GM23338 (cell line): ENCODE results near the gene THADA. TPM values are rescaled to one million over a fixed set of nuclear protein-coding genes. Genes with fewer than 3 reads are reported as not detected.

Experiments
- ATAC-seq: fragments of 200-7000 bp; cut with Tn5 transposase; 3 replicates; pipeline ENCODE4 v1.9.1; 2020
- DNase-seq: peaks from one replicate; pipeline ENCODE4 v3.0.0-alpha.2; 2015; ENCODE audit warnings: low spot score
- H2AFZ ChIP-seq: fragments of 200-600 bp; sonication (generic); 2 replicates; pipeline ENCODE4 v1.8.0; 2016; ENCODE audit warnings: antibody characterized with exemption, mild to moderate bottlenecking, moderate library complexity
- H3F3A ChIP-seq: fragments of 200-600 bp; sonication (generic); replicated peaks from 2 replicates; pipeline ENCODE4 v1.8.0; 2017; ENCODE audit warnings: antibody characterized with exemption, mixed run types, low read depth
- H3K27ac ChIP-seq: fragments of 200-600 bp; sonication (generic); 2 replicates; pipeline ENCODE4 v1.6.1; 2016; ENCODE audit warnings: low read depth
- H3K27me3 ChIP-seq: fragments of 200-600 bp; sonication (generic); 2 replicates; pipeline ENCODE4 v1.8.0; 2016; ENCODE audit warnings: mild to moderate bottlenecking, mixed run types, moderate library complexity; ENCODE audit not compliant: insufficient read depth
- H3K36me3 ChIP-seq: fragments of 200-600 bp; sonication (generic); 2 replicates; pipeline ENCODE4 v1.8.0; 2016; ENCODE audit warnings: mild to moderate bottlenecking; ENCODE audit not compliant: insufficient read depth
- H3K4me1 ChIP-seq: fragments of 200-600 bp; sonication (generic); 2 replicates; pipeline ENCODE4 v1.8.0; 2016; ENCODE audit warnings: mild to moderate bottlenecking, moderate library complexity; ENCODE audit not compliant: insufficient read depth
- H3K4me2 ChIP-seq: fragments of 200-600 bp; sonication (generic); 2 replicates; pipeline ENCODE4 v1.7.1; 2017; ENCODE audit warnings: mixed run types
- H3K4me3 ChIP-seq: fragments of 200-600 bp; sonication (generic); 2 replicates; pipeline ENCODE4 v1.6.1; 2016; ENCODE audit warnings: mixed run types
- H3K79me2 ChIP-seq: fragments of 200-600 bp; sonication (generic); replicated peaks from 2 replicates; pipeline ENCODE4 v1.8.0; 2017; ENCODE audit warnings: mild to moderate bottlenecking; ENCODE audit not compliant: insufficient read depth
- H3K9me2 ChIP-seq: fragments of 200-600 bp; sonication (generic); 2 replicates; pipeline ENCODE4 v1.8.0; 2017; ENCODE audit not compliant: insufficient read depth
- H4K20me1 ChIP-seq: fragments of 200-600 bp; sonication (generic); replicated peaks from 2 replicates; pipeline ENCODE4 v1.8.0; 2017; ENCODE audit warnings: mild to moderate bottlenecking; ENCODE audit not compliant: insufficient read depth
- H3K27ac Mint-ChIP-seq: 2 replicates; pipeline ENCODE4 v1.8.0; 2020; ENCODE audit warnings: inconsistent platforms, mild to moderate bottlenecking, moderate library complexity, mixed read lengths
- H3K27me3 Mint-ChIP-seq: 3 replicates; pipeline ENCODE4 v1.8.0; 2022; ENCODE audit warnings: low read depth, mild to moderate bottlenecking, moderate library complexity, mixed read lengths, inconsistent platforms; ENCODE audit not compliant: insufficient read depth, poor library complexity
- H3K36me3 Mint-ChIP-seq: 3 replicates; pipeline ENCODE4 v1.8.0; 2021; ENCODE audit warnings: low read depth, mild to moderate bottlenecking, inconsistent platforms, moderate library complexity, mixed read lengths
- H3K4me1 Mint-ChIP-seq: 3 replicates; pipeline ENCODE4 v1.8.0; 2020; ENCODE audit warnings: mild to moderate bottlenecking, inconsistent platforms, mixed read lengths
- H3K4me3 Mint-ChIP-seq: 3 replicates; pipeline ENCODE4 v1.8.0; 2021; ENCODE audit warnings: moderate library complexity, mild to moderate bottlenecking, inconsistent platforms, mixed read lengths
- H3K9me3 Mint-ChIP-seq: 3 replicates; pipeline ENCODE4 v1.8.0; 2020; ENCODE audit warnings: moderate library complexity, mild to moderate bottlenecking, inconsistent platforms, mixed read lengths
- CREB1 ChIP-seq: fragments of 250-450 bp; sonication (Bioruptor Pico); IDR thresholded peaks from 2 replicates; pipeline ENCODE4 v1.5.0; 2020; ENCODE audit warnings: low read depth, mild to moderate bottlenecking, moderate library complexity
- CTCF ChIP-seq, 2 experiments: fragments of 200-600 bp in 1 of 2; sonication (generic) in 1 of 2; conservative IDR thresholded peaks; 2 replicates each; pipeline versions ENCODE4 v1.5.1 to v1.6.1; 2016 to 2017; ENCODE audit warnings: antibody characterized with exemption in 2 of 2, low read depth in 2 of 2, mild to moderate bottlenecking in 2 of 2, moderate library complexity in 1 of 2
- ETS1 ChIP-seq: IDR thresholded peaks from 2 replicates; pipeline ENCODE4 v1.6.1; 2016; ENCODE audit warnings: antibody characterized with exemption
- EZH2 ChIP-seq: fragments of 200-600 bp; sonication (generic); IDR thresholded peaks from one replicate; pipeline ENCODE4 v1.8.0; 2017; ENCODE audit warnings: antibody characterized with exemption, mild to moderate bottlenecking, low read depth; ENCODE audit not compliant: unreplicated experiment
- EZH2phosphoT487 ChIP-seq: fragments of 200-600 bp; sonication (generic); IDR thresholded peaks from one replicate; pipeline ENCODE4 v1.8.1; 2018; ENCODE audit warnings: antibody characterized with exemption; ENCODE audit not compliant: unreplicated experiment
- JUNB ChIP-seq: IDR thresholded peaks from one replicate; pipeline ENCODE4 v1.6.1; 2016; ENCODE audit warnings: antibody characterized with exemption; ENCODE audit not compliant: unreplicated experiment
- NANOG ChIP-seq: IDR thresholded peaks from 2 replicates; pipeline ENCODE4 v1.6.1; 2016; ENCODE audit warnings: antibody characterized with exemption, borderline replicate concordance
- POLR2AphosphoS5 ChIP-seq: IDR thresholded peaks from 2 replicates; pipeline ENCODE4 v1.6.1; 2016; ENCODE audit warnings: antibody characterized with exemption, low read depth
- STAT1 ChIP-seq: IDR thresholded peaks from one replicate; pipeline ENCODE4 v1.6.1; 2016; ENCODE audit warnings: antibody characterized with exemption; ENCODE audit not compliant: unreplicated experiment
- ZNF114 ChIP-seq: fragments of 250-450 bp; sonication (Bioruptor Pico); IDR thresholded peaks from 2 replicates; pipeline ENCODE4 v1.5.0; 2020; ENCODE audit warnings: mild to moderate bottlenecking, moderate library complexity
- ZNF331 ChIP-seq: fragments of 250-450 bp; sonication (Bioruptor Pico); IDR thresholded peaks from 2 replicates; pipeline ENCODE4 v1.5.0; 2020; ENCODE audit warnings: low read depth, mild to moderate bottlenecking, moderate library complexity
- ZNF462 ChIP-seq: fragments of 250-450 bp; sonication (Bioruptor Pico); IDR thresholded peaks from 2 replicates; pipeline ENCODE4 v1.5.0; 2020; ENCODE audit warnings: mild to moderate bottlenecking, moderate library complexity
- polyA plus RNA-seq: library from polyadenylated mRNA; unstranded; fragments of >200 nt; fragmentation: Nextera tagmentation; extraction: Ambion mirVana; gene quantifications from 2 replicates; pipeline ENCODE4 v1.2.1, GENCODE V29; 2016
- total RNA-seq: library from RNA; depleted of rRNA; stranded (reverse); fragments of >200 nt; shearing (Covaris generic); gene quantifications from 2 replicates; pipeline ENCODE4 v1.2.3, GENCODE V29; 2014
- TF ChIP-seq, protein P1 (sequence below): IDR thresholded peaks from one replicate; pipeline ENCODE4 v1.6.1; 2018; ENCODE audit warnings: antibody characterized with exemption; ENCODE audit not compliant: unreplicated experiment

Gene THADA
- total and polyA plus RNA-seq, 2 experiments from 2014 or later, result 17.0 to 30.7 TPM

DNA sequence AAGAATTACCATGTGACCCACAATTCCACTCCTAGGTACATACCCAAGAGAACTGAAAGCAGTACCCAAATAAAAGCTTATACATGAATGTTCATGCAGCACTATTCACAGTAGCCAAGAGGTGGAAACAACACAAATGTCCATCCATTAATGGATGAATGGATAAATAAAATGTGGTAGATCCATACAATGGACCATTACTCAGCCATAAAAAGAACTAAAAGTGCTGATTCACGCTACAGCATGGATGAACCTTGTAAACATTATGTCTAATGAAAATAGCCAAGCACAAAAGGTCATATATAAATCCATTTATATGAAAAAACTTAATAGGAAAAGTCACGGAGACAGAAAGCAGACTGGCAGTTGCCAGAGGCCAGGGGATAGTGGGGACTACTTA lies 345.8 kb downstream of the THADA start:
- no peak overlapping the region for H3K4me3 Mint-ChIP-seq
- peaks cover 4% of the 10 kb centered on the region for H3K27me3 Mint-ChIP-seq
- no peaks in the 10 kb centered on the region for H3K9me2 ChIP-seq
- no peaks in the 10 kb centered on the region for H3K27me3 ChIP-seq
- no peaks in the 10 kb centered on the region for H3K36me3 ChIP-seq
- DNase-seq, result no peak
- H3K4me1 Mint-ChIP-seq, result peaks cover 8% of the 10 kb centered on the region; the same call in 2 of the 3 replicates
- H3K4me2 ChIP-seq, result no peak overlapping the region
- H3K4me3 ChIP-seq, result no peak overlapping the region
- TF ChIP-seq ZNF462 (CRISPR knock-in tag) (no peak), CREB1 (CRISPR knock-in tag) (no peak), ETS1 (no peak), POLR2AphosphoS5 (no peak), ZNF114 (CRISPR knock-in tag) (no peak), STAT1 (no peak), EZH2phosphoT487 (no peak), NANOG (no peak), EZH2 (no peak), JUNB (no peak), ZNF331 (CRISPR knock-in tag) (no peak), CTCF (conservative IDR thresholded peaks at IDR 0.05; ENCODE audit: low read depth in 2 of 2) (no peak)
- TF ChIP-seq, protein P1, sequence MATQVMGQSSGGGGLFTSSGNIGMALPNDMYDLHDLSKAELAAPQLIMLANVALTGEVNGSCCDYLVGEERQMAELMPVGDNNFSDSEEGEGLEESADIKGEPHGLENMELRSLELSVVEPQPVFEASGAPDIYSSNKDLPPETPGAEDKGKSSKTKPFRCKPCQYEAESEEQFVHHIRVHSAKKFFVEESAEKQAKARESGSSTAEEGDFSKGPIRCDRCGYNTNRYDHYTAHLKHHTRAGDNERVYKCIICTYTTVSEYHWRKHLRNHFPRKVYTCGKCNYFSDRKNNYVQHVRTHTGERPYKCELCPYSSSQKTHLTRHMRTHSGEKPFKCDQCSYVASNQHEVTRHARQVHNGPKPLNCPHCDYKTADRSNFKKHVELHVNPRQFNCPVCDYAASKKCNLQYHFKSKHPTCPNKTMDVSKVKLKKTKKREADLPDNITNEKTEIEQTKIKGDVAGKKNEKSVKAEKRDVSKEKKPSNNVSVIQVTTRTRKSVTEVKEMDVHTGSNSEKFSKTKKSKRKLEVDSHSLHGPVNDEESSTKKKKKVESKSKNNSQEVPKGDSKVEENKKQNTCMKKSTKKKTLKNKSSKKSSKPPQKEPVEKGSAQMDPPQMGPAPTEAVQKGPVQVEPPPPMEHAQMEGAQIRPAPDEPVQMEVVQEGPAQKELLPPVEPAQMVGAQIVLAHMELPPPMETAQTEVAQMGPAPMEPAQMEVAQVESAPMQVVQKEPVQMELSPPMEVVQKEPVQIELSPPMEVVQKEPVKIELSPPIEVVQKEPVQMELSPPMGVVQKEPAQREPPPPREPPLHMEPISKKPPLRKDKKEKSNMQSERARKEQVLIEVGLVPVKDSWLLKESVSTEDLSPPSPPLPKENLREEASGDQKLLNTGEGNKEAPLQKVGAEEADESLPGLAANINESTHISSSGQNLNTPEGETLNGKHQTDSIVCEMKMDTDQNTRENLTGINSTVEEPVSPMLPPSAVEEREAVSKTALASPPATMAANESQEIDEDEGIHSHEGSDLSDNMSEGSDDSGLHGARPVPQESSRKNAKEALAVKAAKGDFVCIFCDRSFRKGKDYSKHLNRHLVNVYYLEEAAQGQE, result no peak
- no peak for ATAC-seq
- no peak overlapping the region for H2AFZ ChIP-seq
- no peaks in the 10 kb centered on the region; the same call in 1 of the 2 replicates for H4K20me1 ChIP-seq
- no peaks in the 10 kb centered on the region; the same call in 2 of the 3 replicates for H3K9me3 Mint-ChIP-seq
- H3F3A ChIP-seq, result no peaks in the 10 kb centered on the region
- H3K4me1 ChIP-seq, result no peaks in the 10 kb centered on the region
- no peak overlapping the region for H3K27ac Mint-ChIP-seq
- H3K79me2 ChIP-seq, result no peaks in the 10 kb centered on the region
- H3K36me3 Mint-ChIP-seq, result 0 out of 3 replicates have a peak, but pooled peaks cover 3% of the 10 kb centered on the region
- no peak overlapping the region for H3K27ac ChIP-seq
